ENCODE measurements around the gene RAPGEF1.

Gene RAPGEF1

GRCh38 chr9:131697908-131698617 is 41.8 kb downstream of the RAPGEF1 start:
- H3K79me2 ChIP-seq (ENCODE audit: control insufficient read depth, insufficient read depth, low read length): peaks cover 23% of the 10 kb centered on the region
- H3K4me2 ChIP-seq (ENCODE audit: low read length): no peak overlapping the region
- H3K18ac ChIP-seq (ENCODE audit: low read length): no peak overlapping the region
- H3K4me3 ChIP-seq (ENCODE audit: low read length): no peak overlapping the region
- no peak overlapping the region for H4K5ac ChIP-seq (ENCODE audit: low read length)
- no peak overlapping the region for H3K56ac ChIP-seq (ENCODE audit: low read length)
- peaks cover 13% of the 10 kb centered on the region for H3K79me1 ChIP-seq (ENCODE audit: low read length)
- H3K9ac ChIP-seq (ENCODE audit: low read length): no peak overlapping the region
- H3K4ac ChIP-seq (ENCODE audit: low read depth, low read length): no peak overlapping the region
- no peak overlapping the region for H2BK120ac ChIP-seq (ENCODE audit: low read depth, low read length)
- H4K8ac ChIP-seq (ENCODE audit: low read depth, low read length): no peak overlapping the region
- WGBS (ENCODE audit: extremely low coverage, insufficient coverage, low lambda C conversion rate): no CpG with 5 or more reads among the region's 5 CpGs
- no peak for DNase-seq
- no peak overlapping the region for H3K23ac ChIP-seq (ENCODE audit: low read length)
- no peaks in the 10 kb centered on the region for H3K27me3 ChIP-seq (ENCODE audit: insufficient read depth, low read length, poor library complexity)
- no peaks in the 10 kb centered on the region for H3K36me3 ChIP-seq (ENCODE audit: control insufficient read depth, insufficient read depth, low read length)
- H3K4me1 ChIP-seq (ENCODE audit: control insufficient read depth, low read depth, low read length): peaks cover 20% of the 10 kb centered on the region
- no peak overlapping the region for H3K27ac ChIP-seq (ENCODE audit: low read depth, low read length)
- no peak overlapping the region for H2BK5ac ChIP-seq (ENCODE audit: low read length)
- H2BK15ac ChIP-seq (replicated peaks; ENCODE audit: low read depth): no peak overlapping the region
- no peak overlapping the region for H2AK5ac ChIP-seq (ENCODE audit: low read length)

GRCh38 chr9:131697097-131697496 is 42.8 kb downstream of the RAPGEF1 start:
- Histone ChIP-seq H3K4me3 (ENCODE audit: low read length) (no peak overlapping the region), H3K18ac (ENCODE audit: low read length) (no peak overlapping the region), H3K79me1 (ENCODE audit: low read length) (peaks cover 16% of the 10 kb centered on the region), H3K23ac (ENCODE audit: low read length) (no peak overlapping the region), H2AK5ac (ENCODE audit: low read length) (no peak overlapping the region), H3K9ac (ENCODE audit: low read length) (no peak overlapping the region), H3K4me2 (ENCODE audit: low read length) (no peak overlapping the region), H2BK120ac (ENCODE audit: low read depth, low read length) (no peak overlapping the region), H2BK5ac (ENCODE audit: low read length) (no peak overlapping the region), H3K36me3 (ENCODE audit: control insufficient read depth, insufficient read depth, low read length) (no peaks in the 10 kb centered on the region), H2BK15ac (replicated peaks; ENCODE audit: low read depth) (no peak overlapping the region), H4K8ac (ENCODE audit: low read depth, low read length) (no peak overlapping the region), H3K4me1 (ENCODE audit: control insufficient read depth, low read depth, low read length) (peaks cover 20% of the 10 kb centered on the region), H4K5ac (ENCODE audit: low read length) (no peak overlapping the region), H3K27ac (ENCODE audit: low read depth, low read length) (no peak overlapping the region), H3K56ac (ENCODE audit: low read length) (no peak overlapping the region), H3K4ac (ENCODE audit: low read depth, low read length) (no peak overlapping the region), H3K79me2 (ENCODE audit: control insufficient read depth, insufficient read depth, low read length) (peaks cover 29% of the 10 kb centered on the region), H3K27me3 (ENCODE audit: insufficient read depth, low read length, poor library complexity) (no peaks in the 10 kb centered on the region)
- peak; percentile 63 for DNase-seq
- no CpG with 5 or more reads among the region's 6 CpGs for WGBS (ENCODE audit: extremely low coverage, insufficient coverage, low lambda C conversion rate)

- Histone ChIP-seq H2BK15ac (replicated peaks; ENCODE audit: low read depth) (no peak overlapping the region), H3K23ac (ENCODE audit: low read length) (no peak overlapping the region), H3K4me3 (ENCODE audit: low read length) (no peak overlapping the region), H3K79me2 (ENCODE audit: control insufficient read depth, insufficient read depth, low read length) (peaks cover 29% of the 10 kb centered on the region), H2AK5ac (ENCODE audit: low read length) (no peak overlapping the region), H3K9ac (ENCODE audit: low read length) (no peak overlapping the region), H3K27ac (ENCODE audit: low read depth, low read length) (no peak overlapping the region), H3K36me3 (ENCODE audit: control insufficient read depth, insufficient read depth, low read length) (no peaks in the 10 kb centered on the region), H4K8ac (ENCODE audit: low read depth, low read length) (no peak overlapping the region), H2BK120ac (ENCODE audit: low read depth, low read length) (no peak overlapping the region), H3K56ac (ENCODE audit: low read length) (no peak overlapping the region), H3K79me1 (ENCODE audit: low read length) (peaks cover 16% of the 10 kb centered on the region), H4K5ac (ENCODE audit: low read length) (no peak overlapping the region), H3K18ac (ENCODE audit: low read length) (no peak overlapping the region), H3K4ac (ENCODE audit: low read depth, low read length) (no peak overlapping the region), H3K4me2 (ENCODE audit: low read length) (no peak overlapping the region), H3K27me3 (ENCODE audit: insufficient read depth, low read length, poor library complexity) (no peaks in the 10 kb centered on the region), H3K4me1 (ENCODE audit: control insufficient read depth, low read depth, low read length) (peaks cover 20% of the 10 kb centered on the region), H2BK5ac (ENCODE audit: low read length) (peak overlapping the region; percentile 4)
- no CpG with 5 or more reads among the region's 6 CpGs for WGBS (ENCODE audit: extremely low coverage, insufficient coverage, low lambda C conversion rate)
- DNase-seq: peak; percentile 62
These were observed 43.9 kb downstream of the RAPGEF1 start for GRCh38 chr9:131695836-131696460.

- H4K8ac ChIP-seq (ENCODE audit: low read depth, low read length): no peak overlapping the region
- no CpG with 5 or more reads among the region's 5 CpGs for WGBS (ENCODE audit: extremely low coverage, insufficient coverage, low lambda C conversion rate)
- H2BK120ac ChIP-seq (ENCODE audit: low read depth, low read length): no peak overlapping the region
- no peak overlapping the region for H3K4me2 ChIP-seq (ENCODE audit: low read length)
- no peaks in the 10 kb centered on the region for H3K27me3 ChIP-seq (ENCODE audit: insufficient read depth, low read length, poor library complexity)
- no peak overlapping the region for H3K4me3 ChIP-seq (ENCODE audit: low read length)
- H3K9ac ChIP-seq (ENCODE audit: low read length): no peak overlapping the region
- H2BK5ac ChIP-seq (ENCODE audit: low read length): no peak overlapping the region
- H3K27ac ChIP-seq (ENCODE audit: low read depth, low read length): no peak overlapping the region
- H3K56ac ChIP-seq (ENCODE audit: low read length): peak overlapping the region; percentile 5
- peaks cover 16% of the 10 kb centered on the region for H3K79me1 ChIP-seq (ENCODE audit: low read length)
- H3K23ac ChIP-seq (ENCODE audit: low read length): no peak overlapping the region
- no peak for DNase-seq
- H3K4me1 ChIP-seq (ENCODE audit: control insufficient read depth, low read depth, low read length): peaks cover 20% of the 10 kb centered on the region
- peak overlapping the region; percentile 39 for H3K18ac ChIP-seq (ENCODE audit: low read length)
- H3K4ac ChIP-seq (ENCODE audit: low read depth, low read length): no peak overlapping the region
- H2AK5ac ChIP-seq (ENCODE audit: low read length): no peak overlapping the region
- peaks cover 31% of the 10 kb centered on the region for H3K79me2 ChIP-seq (ENCODE audit: control insufficient read depth, insufficient read depth, low read length)
- no peaks in the 10 kb centered on the region for H3K36me3 ChIP-seq (ENCODE audit: control insufficient read depth, insufficient read depth, low read length)
- no peak overlapping the region for H4K5ac ChIP-seq (ENCODE audit: low read length)
- no peak overlapping the region for H2BK15ac ChIP-seq (replicated peaks; ENCODE audit: low read depth)
These were observed 44.5 kb downstream of the RAPGEF1 start for GRCh38 chr9:131695366-131695765.

- peak overlapping the region; percentile 6 for H3K56ac ChIP-seq (ENCODE audit: low read length)
- H2BK5ac ChIP-seq (ENCODE audit: low read length): no peak overlapping the region
- H4K8ac ChIP-seq (ENCODE audit: low read depth, low read length): no peak overlapping the region
- H2BK15ac ChIP-seq (replicated peaks; ENCODE audit: low read depth): no peak overlapping the region
- WGBS (ENCODE audit: extremely low coverage, insufficient coverage, low lambda C conversion rate): no CpG with 5 or more reads among the region's 4 CpGs
- peaks cover 20% of the 10 kb centered on the region for H3K4me1 ChIP-seq (ENCODE audit: control insufficient read depth, low read depth, low read length)
- peaks cover 14% of the 10 kb centered on the region for H3K79me1 ChIP-seq (ENCODE audit: low read length)
- peaks cover 22% of the 10 kb centered on the region for H3K79me2 ChIP-seq (ENCODE audit: control insufficient read depth, insufficient read depth, low read length)
- no peak overlapping the region for H3K4me3 ChIP-seq (ENCODE audit: low read length)
- peak; percentile 91 for DNase-seq
- H3K27me3 ChIP-seq (ENCODE audit: insufficient read depth, low read length, poor library complexity): no peaks in the 10 kb centered on the region
- no peak overlapping the region for H3K4ac ChIP-seq (ENCODE audit: low read depth, low read length)
- no peak overlapping the region for H3K4me2 ChIP-seq (ENCODE audit: low read length)
- H3K23ac ChIP-seq (ENCODE audit: low read length): no peak overlapping the region
- H2AK5ac ChIP-seq (ENCODE audit: low read length): no peak overlapping the region
- peak overlapping the region; percentile 39 for H3K27ac ChIP-seq (ENCODE audit: low read depth, low read length)
- no peak overlapping the region for H4K5ac ChIP-seq (ENCODE audit: low read length)
- H3K18ac ChIP-seq (ENCODE audit: low read length): no peak overlapping the region
- no peak overlapping the region for H2BK120ac ChIP-seq (ENCODE audit: low read depth, low read length)
- H3K9ac ChIP-seq (ENCODE audit: low read length): no peak overlapping the region
- H3K36me3 ChIP-seq (ENCODE audit: control insufficient read depth, insufficient read depth, low read length): no peaks in the 10 kb centered on the region
These were observed 46.0 kb downstream of the RAPGEF1 start for GRCh38 chr9:131693651-131694597.
